ENCODE measurements around the gene PRDM1. TPM values are rescaled to one million over a fixed set of nuclear protein-coding genes. Genes with fewer than 3 reads are reported as not detected.

The PRDM1 gene
- total and polyA plus RNA-seq, 2 of the 13 experiments (the other 11 are each of a cell fraction or from before 2014, with no cell fraction given): 0.13 TPM; not detected in 1

DNA sequence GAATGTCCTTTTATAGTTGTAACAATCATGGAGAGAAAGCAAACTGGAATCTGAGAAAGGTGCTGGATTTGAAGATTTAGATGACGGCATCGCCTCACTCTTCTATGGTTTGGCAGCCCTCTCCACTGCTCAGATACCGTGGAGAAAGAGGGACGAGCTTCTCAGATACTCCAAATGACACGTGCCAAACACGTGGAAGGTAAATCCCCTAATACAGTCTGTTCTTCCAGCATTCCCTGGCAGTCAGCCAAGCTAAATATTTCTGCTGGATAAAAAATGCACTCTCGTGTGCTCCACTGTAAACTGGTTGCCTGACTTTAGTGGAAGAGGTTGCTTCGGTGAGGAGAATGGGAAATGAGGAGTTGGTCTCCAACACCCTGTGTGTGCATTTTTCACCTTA lies 16.7 kb upstream of the PRDM1 start (continued):
- TF ChIP-seq, protein P1, sequence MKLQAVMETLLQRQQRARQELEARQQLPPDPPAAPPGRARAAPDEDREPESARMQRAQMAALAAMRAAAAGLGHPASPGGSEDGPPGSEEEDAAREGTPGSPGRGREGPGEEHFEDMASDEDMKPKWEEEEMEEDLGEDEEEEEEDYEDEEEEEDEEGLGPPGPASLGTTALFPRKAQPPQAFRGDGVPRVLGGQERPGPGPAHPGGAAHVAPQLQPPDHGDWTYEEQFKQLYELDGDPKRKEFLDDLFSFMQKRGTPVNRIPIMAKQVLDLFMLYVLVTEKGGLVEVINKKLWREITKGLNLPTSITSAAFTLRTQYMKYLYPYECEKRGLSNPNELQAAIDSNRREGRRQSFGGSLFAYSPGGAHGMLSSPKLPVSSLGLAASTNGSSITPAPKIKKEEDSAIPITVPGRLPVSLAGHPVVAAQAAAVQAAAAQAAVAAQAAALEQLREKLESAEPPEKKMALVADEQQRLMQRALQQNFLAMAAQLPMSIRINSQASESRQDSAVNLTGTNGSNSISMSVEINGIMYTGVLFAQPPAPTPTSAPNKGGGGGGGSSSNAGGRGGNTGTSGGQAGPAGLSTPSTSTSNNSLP (IDR thresholded peaks at IDR 0.05; ENCODE audit: low read depth, low read length): no peak
- TF ChIP-seq, protein P2, sequence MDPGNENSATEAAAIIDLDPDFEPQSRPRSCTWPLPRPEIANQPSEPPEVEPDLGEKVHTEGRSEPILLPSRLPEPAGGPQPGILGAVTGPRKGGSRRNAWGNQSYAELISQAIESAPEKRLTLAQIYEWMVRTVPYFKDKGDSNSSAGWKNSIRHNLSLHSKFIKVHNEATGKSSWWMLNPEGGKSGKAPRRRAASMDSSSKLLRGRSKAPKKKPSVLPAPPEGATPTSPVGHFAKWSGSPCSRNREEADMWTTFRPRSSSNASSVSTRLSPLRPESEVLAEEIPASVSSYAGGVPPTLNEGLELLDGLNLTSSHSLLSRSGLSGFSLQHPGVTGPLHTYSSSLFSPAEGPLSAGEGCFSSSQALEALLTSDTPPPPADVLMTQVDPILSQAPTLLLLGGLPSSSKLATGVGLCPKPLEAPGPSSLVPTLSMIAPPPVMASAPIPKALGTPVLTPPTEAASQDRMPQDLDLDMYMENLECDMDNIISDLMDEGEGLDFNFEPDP (CRISPR knock-in tag; conservative IDR thresholded peaks at IDR 0.05): no peak
- no peak for TF ChIP-seq CCDC6 (CRISPR knock-in tag; IDR thresholded peaks at IDR 0.05)
- TF ChIP-seq ZMAT5 (CRISPR knock-in tag; IDR thresholded peaks at IDR 0.05; ENCODE audit: borderline replicate concordance, low read depth): no peak
- peak; percentile 95 for TF ChIP-seq MNT (IDR thresholded peaks at IDR 0.05)
- no peak for TF ChIP-seq SYNCRIP (IDR thresholded peaks at IDR 0.05; ENCODE audit: insufficient read depth, low read depth, low read length)
- no peak for TF ChIP-seq ELF1 (CRISPR knock-in tag; IDR thresholded peaks at IDR 0.05)
- no peak for TF ChIP-seq ZNF552 (CRISPR knock-in tag; IDR thresholded peaks at IDR 0.05; ENCODE audit: borderline replicate concordance)
- TF ChIP-seq, protein P3, sequence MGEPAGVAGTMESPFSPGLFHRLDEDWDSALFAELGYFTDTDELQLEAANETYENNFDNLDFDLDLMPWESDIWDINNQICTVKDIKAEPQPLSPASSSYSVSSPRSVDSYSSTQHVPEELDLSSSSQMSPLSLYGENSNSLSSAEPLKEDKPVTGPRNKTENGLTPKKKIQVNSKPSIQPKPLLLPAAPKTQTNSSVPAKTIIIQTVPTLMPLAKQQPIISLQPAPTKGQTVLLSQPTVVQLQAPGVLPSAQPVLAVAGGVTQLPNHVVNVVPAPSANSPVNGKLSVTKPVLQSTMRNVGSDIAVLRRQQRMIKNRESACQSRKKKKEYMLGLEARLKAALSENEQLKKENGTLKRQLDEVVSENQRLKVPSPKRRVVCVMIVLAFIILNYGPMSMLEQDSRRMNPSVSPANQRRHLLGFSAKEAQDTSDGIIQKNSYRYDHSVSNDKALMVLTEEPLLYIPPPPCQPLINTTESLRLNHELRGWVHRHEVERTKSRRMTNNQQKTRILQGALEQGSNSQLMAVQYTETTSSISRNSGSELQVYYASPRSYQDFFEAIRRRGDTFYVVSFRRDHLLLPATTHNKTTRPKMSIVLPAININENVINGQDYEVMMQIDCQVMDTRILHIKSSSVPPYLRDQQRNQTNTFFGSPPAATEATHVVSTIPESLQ (CRISPR knock-in tag; conservative IDR thresholded peaks at IDR 0.05): no peak
- TF ChIP-seq KLF15 (CRISPR knock-in tag; IDR thresholded peaks at IDR 0.05; ENCODE audit: borderline replicate concordance): no peak
- TF ChIP-seq MAX (IDR thresholded peaks at IDR 0.05): peak; percentile 36; the same call in 1 of the 2 replicates
- 0 out of 2 replicates have a peak, but pooled peaks have one; percentile 12 for TF ChIP-seq BHLHE40 (IDR thresholded peaks at IDR 0.05; ENCODE audit: low read length)
- TF ChIP-seq TOE1 (CRISPR knock-in tag; IDR thresholded peaks at IDR 0.05): no peak
